ENCODE data around the gene RNF213.

Gene RNF213

GRCh38 chr17:80416940-80417293 is 156.3 kb downstream of the RNF213 start:
- peaks cover 12 to 18% of the 10 kb centered on the region in 2 donors for H3K4me1 ChIP-seq (ENCODE audit: control insufficient read depth in 2 of 2, insufficient read depth in 2 of 2, low read length in 2 of 2)
- H3K9ac ChIP-seq (ENCODE audit: low read depth in 1 of 2, low read length in 2 of 2) = no peak overlapping the region
- H3K36me3 ChIP-seq (ENCODE audit: control insufficient read depth in 2 of 2, insufficient read depth in 2 of 2, low read length in 2 of 2) = peaks cover 10 to 21% of the 10 kb centered on the region in 2 donors
- no peak overlapping the region for H3K4me3 ChIP-seq (ENCODE audit: low read length in 2 of 2)
- H3K27ac ChIP-seq (ENCODE audit: low read depth in 2 of 2, low read length in 2 of 2) = no peak overlapping the region
- H3K9me3 ChIP-seq (ENCODE audit: control insufficient read depth in 2 of 2, low read length in 2 of 2) = no peaks in the 10 kb centered on the region
- peaks cover 0 to 3% of the 10 kb centered on the region in 2 donors for H3K27me3 ChIP-seq (ENCODE audit: control insufficient read depth in 2 of 2, insufficient read depth in 2 of 2, low read length in 2 of 2)

- Histone ChIP-seq H3K27me3 (ENCODE audit: control insufficient read depth in 2 of 2, insufficient read depth in 2 of 2, low read length in 2 of 2) (peaks cover 0 to under 1% of the 10 kb centered on the region in 2 donors), H3K4me3 (ENCODE audit: low read length in 2 of 2) (no peak overlapping the region), H3K9me3 (ENCODE audit: control insufficient read depth in 2 of 2, low read length in 2 of 2) (no peaks in the 10 kb centered on the region), H3K27ac (ENCODE audit: low read depth in 2 of 2, low read length in 2 of 2) (no peak overlapping the region), H3K36me3 (ENCODE audit: control insufficient read depth in 2 of 2, insufficient read depth in 2 of 2, low read length in 2 of 2) (peaks cover 10 to 21% of the 10 kb centered on the region in 2 donors), H3K9ac (ENCODE audit: low read depth in 1 of 2, low read length in 2 of 2) (no peak overlapping the region), H3K4me1 (ENCODE audit: control insufficient read depth in 2 of 2, insufficient read depth in 2 of 2, low read length in 2 of 2) (peaks cover 12 to 18% of the 10 kb centered on the region in 2 donors)
These were observed 157.9 kb downstream of the RNF213 start for GRCh38 chr17:80418589-80418988.

- no peak overlapping the region for H3K27ac ChIP-seq (ENCODE audit: low read depth in 2 of 2, low read length in 2 of 2)
- H3K4me3 ChIP-seq (ENCODE audit: low read length in 2 of 2) = no peak overlapping the region
- peaks cover 7 to 15% of the 10 kb centered on the region in 2 donors for H3K4me1 ChIP-seq (ENCODE audit: control insufficient read depth in 2 of 2, insufficient read depth in 2 of 2, low read length in 2 of 2)
- peaks cover 10 to 21% of the 10 kb centered on the region in 2 donors for H3K36me3 ChIP-seq (ENCODE audit: control insufficient read depth in 2 of 2, insufficient read depth in 2 of 2, low read length in 2 of 2)
- H3K27me3 ChIP-seq (ENCODE audit: control insufficient read depth in 2 of 2, insufficient read depth in 2 of 2, low read length in 2 of 2) = no peaks in the 10 kb centered on the region
- no peaks in the 10 kb centered on the region for H3K9me3 ChIP-seq (ENCODE audit: control insufficient read depth in 2 of 2, low read length in 2 of 2)
- H3K9ac ChIP-seq (ENCODE audit: low read depth in 1 of 2, low read length in 2 of 2) = no peak overlapping the region
These were observed 158.6 kb downstream of the RNF213 start for GRCh38 chr17:80419255-80419654.

- H3K4me3 ChIP-seq (ENCODE audit: low read length in 2 of 2) = no peak overlapping the region
- no peak overlapping the region for H3K9ac ChIP-seq (ENCODE audit: low read depth in 1 of 2, low read length in 2 of 2)
- no peaks in the 10 kb centered on the region for H3K4me1 ChIP-seq (ENCODE audit: control insufficient read depth in 2 of 2, insufficient read depth in 2 of 2, low read length in 2 of 2)
- no peaks in the 10 kb centered on the region for H3K9me3 ChIP-seq (ENCODE audit: control insufficient read depth in 2 of 2, low read length in 2 of 2)
- no peaks in the 10 kb centered on the region for H3K27me3 ChIP-seq (ENCODE audit: control insufficient read depth in 2 of 2, insufficient read depth in 2 of 2, low read length in 2 of 2)
- peaks cover 10 to 21% of the 10 kb centered on the region in 2 donors for H3K36me3 ChIP-seq (ENCODE audit: control insufficient read depth in 2 of 2, insufficient read depth in 2 of 2, low read length in 2 of 2)
- no peak overlapping the region for H3K27ac ChIP-seq (ENCODE audit: low read depth in 2 of 2, low read length in 2 of 2)
These were observed 160.9 kb downstream of the RNF213 start for GRCh38 chr17:80421381-80422090.

- peaks cover 10 to 19% of the 10 kb centered on the region in 2 donors for H3K36me3 ChIP-seq (ENCODE audit: control insufficient read depth in 2 of 2, insufficient read depth in 2 of 2, low read length in 2 of 2)
- H3K9ac ChIP-seq (ENCODE audit: low read depth in 1 of 2, low read length in 2 of 2) = no peak overlapping the region
- H3K4me3 ChIP-seq (ENCODE audit: low read length in 2 of 2) = no peak overlapping the region
- no peaks in the 10 kb centered on the region for H3K9me3 ChIP-seq (ENCODE audit: control insufficient read depth in 2 of 2, low read length in 2 of 2)
- H3K27me3 ChIP-seq (ENCODE audit: control insufficient read depth in 2 of 2, insufficient read depth in 2 of 2, low read length in 2 of 2) = no peaks in the 10 kb centered on the region
- H3K27ac ChIP-seq (ENCODE audit: low read depth in 2 of 2, low read length in 2 of 2) = no peak overlapping the region
- H3K4me1 ChIP-seq (ENCODE audit: control insufficient read depth in 2 of 2, insufficient read depth in 2 of 2, low read length in 2 of 2) = peaks cover 0 to 2% of the 10 kb centered on the region in 2 donors
These were observed 161.6 kb downstream of the RNF213 start for GRCh38 chr17:80422276-80422675.

GRCh38 chr17:80422981-80423380 is 162.3 kb downstream of the RNF213 start:
- Histone ChIP-seq H3K4me1 (ENCODE audit: control insufficient read depth in 2 of 2, insufficient read depth in 2 of 2, low read length in 2 of 2) (peaks cover 0 to 2% of the 10 kb centered on the region in 2 donors), H3K9ac (ENCODE audit: low read depth in 1 of 2, low read length in 2 of 2) (no peak overlapping the region), H3K4me3 (ENCODE audit: low read length in 2 of 2) (no peak overlapping the region), H3K9me3 (ENCODE audit: control insufficient read depth in 2 of 2, low read length in 2 of 2) (no peaks in the 10 kb centered on the region), H3K36me3 (ENCODE audit: control insufficient read depth in 2 of 2, insufficient read depth in 2 of 2, low read length in 2 of 2) (peaks cover 5 to 12% of the 10 kb centered on the region in 2 donors), H3K27ac (ENCODE audit: low read depth in 2 of 2, low read length in 2 of 2) (no peak overlapping the region), H3K27me3 (ENCODE audit: control insufficient read depth in 2 of 2, insufficient read depth in 2 of 2, low read length in 2 of 2) (no peaks in the 10 kb centered on the region)

GRCh38 chr17:80423536-80424225 is 163.0 kb downstream of the RNF213 start:
- Histone ChIP-seq H3K9ac (ENCODE audit: low read depth in 1 of 2, low read length in 2 of 2) (no peak overlapping the region), H3K36me3 (ENCODE audit: control insufficient read depth in 2 of 2, insufficient read depth in 2 of 2, low read length in 2 of 2) (peaks cover 0 to 7% of the 10 kb centered on the region in 2 donors), H3K27ac (ENCODE audit: low read depth in 2 of 2, low read length in 2 of 2) (no peak overlapping the region), H3K4me3 (ENCODE audit: low read length in 2 of 2) (no peak overlapping the region), H3K9me3 (ENCODE audit: control insufficient read depth in 2 of 2, low read length in 2 of 2) (no peaks in the 10 kb centered on the region), H3K4me1 (ENCODE audit: control insufficient read depth in 2 of 2, insufficient read depth in 2 of 2, low read length in 2 of 2) (peaks cover 0 to 2% of the 10 kb centered on the region in 2 donors), H3K27me3 (ENCODE audit: control insufficient read depth in 2 of 2, insufficient read depth in 2 of 2, low read length in 2 of 2) (no peaks in the 10 kb centered on the region)

- Histone ChIP-seq H3K36me3 (ENCODE audit: control insufficient read depth in 2 of 2, insufficient read depth in 2 of 2, low read length in 2 of 2) (peaks cover 0 to 5% of the 10 kb centered on the region in 2 donors), H3K9me3 (ENCODE audit: control insufficient read depth in 2 of 2, low read length in 2 of 2) (no peaks in the 10 kb centered on the region), H3K27ac (ENCODE audit: low read depth in 2 of 2, low read length in 2 of 2) (no peak overlapping the region), H3K4me3 (ENCODE audit: low read length in 2 of 2) (no peak overlapping the region), H3K27me3 (ENCODE audit: control insufficient read depth in 2 of 2, insufficient read depth in 2 of 2, low read length in 2 of 2) (no peaks in the 10 kb centered on the region), H3K4me1 (ENCODE audit: control insufficient read depth in 2 of 2, insufficient read depth in 2 of 2, low read length in 2 of 2) (peaks cover 0 to 2% of the 10 kb centered on the region in 2 donors), H3K9ac (ENCODE audit: low read depth in 1 of 2, low read length in 2 of 2) (no peak overlapping the region)
These were observed 163.6 kb downstream of the RNF213 start for GRCh38 chr17:80424261-80424660.

- Histone ChIP-seq H3K4me3 (ENCODE audit: low read length in 2 of 2) (no peak overlapping the region), H3K9ac (ENCODE audit: low read depth in 1 of 2, low read length in 2 of 2) (no peak overlapping the region), H3K27ac (ENCODE audit: low read depth in 2 of 2, low read length in 2 of 2) (no peak overlapping the region), H3K4me1 (ENCODE audit: control insufficient read depth in 2 of 2, insufficient read depth in 2 of 2, low read length in 2 of 2) (peaks cover 0 to 2% of the 10 kb centered on the region in 2 donors), H3K27me3 (ENCODE audit: control insufficient read depth in 2 of 2, insufficient read depth in 2 of 2, low read length in 2 of 2) (no peaks in the 10 kb centered on the region), H3K9me3 (ENCODE audit: control insufficient read depth in 2 of 2, low read length in 2 of 2) (no peaks in the 10 kb centered on the region), H3K36me3 (ENCODE audit: control insufficient read depth in 2 of 2, insufficient read depth in 2 of 2, low read length in 2 of 2) (no peaks in the 10 kb centered on the region)
These were observed 164.5 kb downstream of the RNF213 start for GRCh38 chr17:80424878-80425765.
